ENCODE results near the gene ASGR1.

DNA sequence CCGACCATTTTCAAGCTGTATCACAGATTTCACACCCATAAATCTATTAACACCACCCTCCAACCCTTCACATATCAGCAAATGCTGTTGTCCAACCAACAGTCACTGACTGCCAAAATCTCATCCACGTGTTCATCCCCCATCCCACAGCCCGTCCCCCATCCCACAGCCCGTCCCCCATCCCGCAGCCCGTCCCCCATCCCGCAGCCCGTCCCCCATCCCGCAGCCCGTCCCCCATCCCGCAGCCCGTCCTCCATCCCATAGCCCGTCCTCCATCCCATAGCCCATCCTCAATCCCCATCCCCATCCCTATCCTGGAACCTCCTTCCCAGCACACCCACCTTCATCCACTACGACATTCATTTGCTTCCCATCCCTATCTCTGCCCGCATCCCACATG, 26.4 kb upstream of the ASGR1 start:
- TF ChIP-seq CTCF (IDR thresholded peaks at IDR 0.05; ENCODE audit: low read depth, low read length) = no peak
- TF ChIP-seq EZH2phosphoT487 (IDR thresholded peaks at IDR 0.05; ENCODE audit: low read depth) = no peak
